ENCODE results near the gene PRRC2A.
A peak's percentile ranks its signal among the peaks of the same experiment; 100 is the strongest.

The PRRC2A gene

DNA sequence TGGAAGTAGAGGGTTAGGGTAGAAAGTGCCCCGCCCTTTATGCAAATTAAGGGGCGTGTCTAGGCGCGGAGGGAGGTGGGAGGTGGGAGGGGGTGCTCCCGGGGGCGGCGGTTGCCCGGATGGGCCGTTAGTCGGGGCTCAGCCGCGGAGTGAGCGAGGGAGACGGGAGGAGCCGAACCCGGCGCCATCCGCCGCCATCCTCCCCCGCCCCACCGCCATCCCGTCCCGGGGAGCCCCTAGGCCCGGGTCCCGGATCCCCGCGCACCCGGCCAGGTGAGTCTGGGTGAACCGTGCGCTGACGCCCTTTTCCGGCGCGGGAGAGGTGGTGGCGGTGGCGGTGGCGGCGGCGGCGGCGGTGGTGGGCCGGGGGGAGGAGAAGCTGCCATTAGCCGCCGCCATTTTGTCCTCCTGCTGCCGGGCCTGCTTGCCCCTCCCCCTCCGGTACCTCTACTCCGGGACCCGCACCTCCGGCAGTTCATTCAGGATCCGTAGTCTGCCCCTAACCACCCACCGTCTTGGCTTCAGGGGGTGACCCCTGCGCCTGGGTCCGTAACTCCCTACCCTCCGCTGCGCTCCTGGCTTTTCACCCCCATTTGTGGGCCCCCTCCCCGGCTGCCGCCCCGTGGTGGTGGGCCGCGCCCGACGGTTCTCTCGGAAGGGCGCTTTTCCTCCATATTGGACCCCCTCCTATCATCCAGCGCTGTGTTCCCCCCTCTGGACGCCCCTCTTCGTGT, at the start of gene PRRC2A:
PRRC2A (plus strand) TSS at position 130 of the 734 bp plus-strand sequence. CDS start 2,075 bp downstream, outside the sequence.
- DNase-seq (ENCODE audit: low read depth), result peak; percentile 41

GRCh38 chr6:31572041-31572911, 48.2 kb upstream of the PRRC2A start, which contains the start of gene LTA:
LTA (plus strand) TSS chr6:31572289; CDS start chr6:31572743, 454 bp downstream.
- DNase-seq (ENCODE audit: low read depth), result no peak

- DNase-seq (ENCODE audit: low read depth), result no peak
Observed at GRCh38 chr6:31573239-31574105, 47.0 kb upstream of the PRRC2A start.

GRCh38 chr6:31574106-31575061, 46.1 kb upstream of the PRRC2A start:
- DNase-seq (ENCODE audit: low read depth), result no peak

DNA sequence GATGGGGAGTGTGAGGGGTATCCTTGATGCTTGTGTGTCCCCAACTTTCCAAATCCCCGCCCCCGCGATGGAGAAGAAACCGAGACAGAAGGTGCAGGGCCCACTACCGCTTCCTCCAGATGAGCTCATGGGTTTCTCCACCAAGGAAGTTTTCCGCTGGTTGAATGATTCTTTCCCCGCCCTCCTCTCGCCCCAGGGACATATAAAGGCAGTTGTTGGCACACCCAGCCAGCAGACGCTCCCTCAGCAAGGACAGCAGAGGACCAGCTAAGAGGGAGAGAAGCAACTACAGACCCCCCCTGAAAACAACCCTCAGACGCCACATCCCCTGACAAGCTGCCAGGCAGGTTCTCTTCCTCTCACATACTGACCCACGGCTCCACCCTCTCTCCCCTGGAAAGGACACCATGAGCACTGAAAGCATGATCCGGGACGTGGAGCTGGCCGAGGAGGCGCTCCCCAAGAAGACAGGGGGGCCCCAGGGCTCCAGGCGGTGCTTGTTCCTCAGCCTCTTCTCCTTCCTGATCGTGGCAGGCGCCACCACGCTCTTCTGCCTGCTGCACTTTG, 45.1 kb upstream of the PRRC2A start, which contains the start of gene TNF:
TNF (plus strand) TSS at position 231 of the 567 bp plus-strand sequence; CDS start at position 408, 177 bp downstream.
- DNase-seq (ENCODE audit: low read depth), result no peak

GRCh38 chr6:31575952-31576685, 44.4 kb upstream of the PRRC2A start:
- no peak for DNase-seq (ENCODE audit: low read depth)

DNA sequence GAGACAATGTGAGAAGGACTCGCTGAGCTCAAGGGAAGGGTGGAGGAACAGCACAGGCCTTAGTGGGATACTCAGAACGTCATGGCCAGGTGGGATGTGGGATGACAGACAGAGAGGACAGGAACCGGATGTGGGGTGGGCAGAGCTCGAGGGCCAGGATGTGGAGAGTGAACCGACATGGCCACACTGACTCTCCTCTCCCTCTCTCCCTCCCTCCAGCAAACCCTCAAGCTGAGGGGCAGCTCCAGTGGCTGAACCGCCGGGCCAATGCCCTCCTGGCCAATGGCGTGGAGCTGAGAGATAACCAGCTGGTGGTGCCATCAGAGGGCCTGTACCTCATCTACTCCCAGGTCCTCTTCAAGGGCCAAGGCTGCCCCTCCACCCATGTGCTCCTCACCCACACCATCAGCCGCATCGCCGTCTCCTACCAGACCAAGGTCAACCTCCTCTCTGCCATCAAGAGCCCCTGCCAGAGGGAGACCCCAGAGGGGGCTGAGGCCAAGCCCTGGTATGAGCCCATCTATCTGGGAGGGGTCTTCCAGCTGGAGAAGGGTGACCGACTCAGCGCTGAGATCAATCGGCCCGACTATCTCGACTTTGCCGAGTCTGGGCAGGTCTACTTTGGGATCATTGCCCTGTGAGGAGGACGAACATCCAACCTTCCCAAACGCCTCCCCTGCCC, 43.5 kb upstream of the PRRC2A start:
- no peak for DNase-seq (ENCODE audit: low read depth)

GRCh38 chr6:31577579-31577966, 42.9 kb upstream of the PRRC2A start:
- no peak for DNase-seq (ENCODE audit: low read depth)

GRCh38 chr6:31578184-31579118, 42.1 kb upstream of the PRRC2A start:
- no peak for DNase-seq (ENCODE audit: low read depth)

GRCh38 chr6:31579119-31579505, 41.4 kb upstream of the PRRC2A start:
- no peak for DNase-seq (ENCODE audit: low read depth)

DNA sequence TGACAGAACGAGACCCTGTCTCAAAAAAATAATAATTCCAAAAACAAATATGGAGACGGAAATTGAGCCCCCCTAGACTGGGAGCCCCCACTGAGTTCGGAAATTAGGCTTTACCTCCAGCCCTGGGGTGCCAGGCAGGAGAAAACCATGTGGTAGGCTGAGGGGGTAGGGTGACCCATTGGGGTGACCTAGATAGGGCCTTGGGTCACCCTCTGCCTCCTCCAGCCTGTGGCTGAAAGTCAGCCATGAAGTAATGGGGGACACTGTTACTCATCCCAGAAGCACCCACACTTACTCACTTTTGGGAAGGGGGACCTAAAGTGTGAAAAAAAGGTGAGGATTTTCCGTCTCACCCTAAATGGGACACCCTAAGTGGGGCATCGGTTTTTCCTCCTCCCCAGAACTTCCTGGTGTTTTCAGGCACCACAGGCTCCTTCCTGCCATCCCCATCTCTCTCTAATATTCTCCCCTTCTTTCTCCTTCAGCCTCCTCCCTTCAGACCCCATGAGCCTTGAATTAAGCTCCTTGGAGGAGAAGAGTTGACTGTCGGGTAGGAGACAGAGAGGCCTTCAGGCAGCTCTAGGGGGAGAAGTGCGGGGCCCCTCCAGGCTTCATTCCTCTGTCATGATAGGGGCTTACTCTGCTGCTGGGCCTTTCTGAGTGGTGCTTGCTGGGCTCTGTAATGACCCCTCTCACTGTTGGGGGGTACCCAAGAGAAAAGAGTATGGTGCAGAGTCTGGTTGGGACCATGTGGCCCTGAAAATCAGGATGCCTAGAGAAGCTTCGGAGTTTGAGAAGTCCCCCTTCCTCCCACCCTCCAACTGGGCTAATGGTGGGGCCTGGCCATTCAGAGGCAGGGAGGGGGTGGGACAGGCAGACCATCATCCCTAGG, 40.7 kb upstream of the PRRC2A start:
- no peak for DNase-seq (ENCODE audit: low read depth)

DNA sequence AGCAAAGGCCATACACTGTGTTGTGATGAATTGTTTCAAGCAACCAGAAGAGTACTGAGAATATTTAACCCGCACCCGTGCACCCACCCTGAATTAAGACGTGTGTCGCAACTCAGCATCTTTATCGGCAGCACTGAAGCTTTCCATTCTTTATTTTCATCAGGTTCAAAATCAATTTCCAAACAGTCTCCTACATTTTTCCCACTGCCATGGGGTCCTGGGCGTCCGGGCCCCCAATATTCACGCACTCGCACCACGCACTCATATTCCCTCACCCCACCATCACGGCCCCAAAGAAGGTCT, 40.1 kb upstream of the PRRC2A start:
- DNase-seq (ENCODE audit: low read depth), result no peak

GRCh38 chr6:31580807-31581433, 39.6 kb upstream of the PRRC2A start:
- peak; percentile 49 for DNase-seq (ENCODE audit: low read depth)

- no peak for DNase-seq (ENCODE audit: low read depth)
Observed at GRCh38 chr6:31581434-31582229, 38.9 kb upstream of the PRRC2A start.

- DNase-seq (ENCODE audit: low read depth), result no peak
Observed at GRCh38 chr6:31582230-31582643, 38.3 kb upstream of the PRRC2A start, which contains the start of gene LTB. LTB (minus strand) TSS chr6:31582424; CDS start chr6:31582417, 7 bp downstream.

DNA sequence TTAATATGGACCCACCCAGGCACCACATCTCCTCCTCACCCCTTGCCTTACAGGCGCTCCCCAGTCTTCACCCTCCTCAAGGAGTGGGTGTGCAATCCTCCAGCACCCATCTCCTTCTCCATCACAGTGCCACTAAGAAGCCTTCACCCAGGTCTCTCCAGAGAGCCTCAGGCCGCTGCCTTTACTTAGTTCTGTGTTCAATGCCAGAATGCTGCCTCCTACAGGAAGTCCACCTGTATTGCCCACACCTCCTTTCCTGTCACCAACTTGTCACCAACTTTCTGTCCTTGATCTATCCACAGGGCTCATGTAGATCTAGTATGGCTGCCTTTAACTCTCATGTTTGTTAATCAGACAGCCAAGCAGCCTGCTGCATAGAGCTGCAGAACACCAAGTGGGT, 35.0 kb upstream of the PRRC2A start:
- no peak for DNase-seq (ENCODE audit: low read depth)

All from fibroblast of the conjunctiva (primary cell).